HG02938 (cell line): Measurements from ENCODE around the gene SPSB4.
"Not testable (repeated sequence)": the region's sequence is repeated elsewhere in the genome, so short reads cannot be mapped to it uniquely, and the experiment has no call there.

Experiments
- ATAC-seq: cut with Tn5 transposase; IDR thresholded peaks from one replicate; pipeline ENCODE4 v1.9.1; 2021; ENCODE audit warnings: mild to moderate bottlenecking, moderate library complexity; ENCODE audit not compliant: unreplicated experiment

The SPSB4 gene

GRCh38 chr3:141050576-141051442, at the start of gene SPSB4:
TSS of gene SPSB4 (plus strand) at chr3:141051347. CDS start at chr3:141066105, 14,758 bp downstream.
- ATAC-seq, result no peak

GRCh38 chr3:141006344-141006743, 44.8 kb upstream of the SPSB4 start:
- no peak for ATAC-seq

- ATAC-seq, result no peak
These were observed 41.7 kb upstream of the SPSB4 start for GRCh38 chr3:141009496-141009895.

GRCh38 chr3:141011232-141011996, 39.7 kb upstream of the SPSB4 start:
- no peak for ATAC-seq

GRCh38 chr3:141011997-141012262, 39.2 kb upstream of the SPSB4 start:
- ATAC-seq, result no peak

GRCh38 chr3:141012571-141012970, 38.6 kb upstream of the SPSB4 start:
- ATAC-seq, result no peak

DNA sequence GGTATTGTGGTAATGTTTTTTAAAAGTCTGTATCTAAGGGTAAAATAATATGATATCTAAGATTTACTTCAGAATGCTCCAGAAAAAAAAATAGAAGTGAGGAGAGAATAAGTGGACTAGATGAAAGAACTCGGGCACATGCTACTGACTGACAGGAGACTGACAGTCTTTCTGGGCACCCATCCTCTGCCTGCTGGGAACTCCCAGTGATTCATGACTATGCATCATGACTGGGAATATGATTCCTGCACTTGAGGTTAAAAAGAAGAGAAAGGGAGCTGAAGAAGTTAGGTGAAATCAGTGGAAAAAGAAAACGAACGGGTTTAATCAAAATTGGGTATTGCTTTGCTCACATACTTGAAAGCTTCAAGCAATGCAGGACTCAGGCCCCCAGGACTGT, 35.7 kb upstream of the SPSB4 start:
- no peak for ATAC-seq

GRCh38 chr3:141017366-141018322, 33.5 kb upstream of the SPSB4 start:
- not testable (repeated sequence) for ATAC-seq

DNA sequence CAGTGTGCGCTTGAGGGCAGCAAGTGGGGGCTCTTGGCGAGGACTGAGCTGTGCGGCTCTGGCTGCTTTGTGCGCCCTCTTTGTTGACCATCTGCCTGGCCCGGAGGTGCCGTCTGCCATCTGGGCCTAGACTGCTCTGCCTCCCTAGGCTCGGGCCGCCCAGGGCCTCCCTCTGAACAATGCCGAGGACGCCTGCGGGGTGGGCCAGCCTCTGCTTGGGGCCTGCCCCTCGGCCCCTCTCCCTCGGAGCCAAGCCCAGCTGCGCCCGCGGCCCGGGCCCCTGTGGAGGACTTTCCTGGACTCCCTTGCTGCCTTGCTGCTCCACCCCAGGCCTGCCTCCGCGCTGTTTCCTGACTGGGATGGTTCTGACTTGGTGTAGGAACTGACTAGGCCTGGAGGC, 31.9 kb upstream of the SPSB4 start:
- ATAC-seq, result no peak

GRCh38 chr3:141020143-141020830, 30.9 kb upstream of the SPSB4 start:
- no peak for ATAC-seq

- no peak for ATAC-seq
These were observed 29.9 kb upstream of the SPSB4 start for GRCh38 chr3:141021261-141021660.

GRCh38 chr3:141030296-141030695, 20.9 kb upstream of the SPSB4 start:
- ATAC-seq, result no peak

DNA sequence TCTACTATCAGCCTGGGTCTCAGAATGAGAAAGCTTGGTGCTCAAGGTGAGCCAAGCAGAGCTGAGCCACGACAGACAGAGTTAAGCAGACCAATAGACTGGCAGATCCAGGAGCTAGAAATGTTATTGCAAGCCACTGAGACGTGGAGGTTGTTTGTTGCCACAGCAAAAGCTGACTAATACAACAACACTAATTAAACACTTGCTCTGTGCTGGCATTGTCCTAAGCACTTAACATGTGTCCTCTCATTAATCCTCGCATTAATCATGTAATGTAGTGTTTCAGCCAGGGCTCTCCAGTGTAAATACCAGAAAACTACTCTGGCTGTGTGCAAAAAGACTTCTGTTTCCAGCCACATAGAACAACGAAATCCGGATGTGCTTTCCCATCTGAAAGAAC, 11.6 kb upstream of the SPSB4 start:
- no peak for ATAC-seq

DNA sequence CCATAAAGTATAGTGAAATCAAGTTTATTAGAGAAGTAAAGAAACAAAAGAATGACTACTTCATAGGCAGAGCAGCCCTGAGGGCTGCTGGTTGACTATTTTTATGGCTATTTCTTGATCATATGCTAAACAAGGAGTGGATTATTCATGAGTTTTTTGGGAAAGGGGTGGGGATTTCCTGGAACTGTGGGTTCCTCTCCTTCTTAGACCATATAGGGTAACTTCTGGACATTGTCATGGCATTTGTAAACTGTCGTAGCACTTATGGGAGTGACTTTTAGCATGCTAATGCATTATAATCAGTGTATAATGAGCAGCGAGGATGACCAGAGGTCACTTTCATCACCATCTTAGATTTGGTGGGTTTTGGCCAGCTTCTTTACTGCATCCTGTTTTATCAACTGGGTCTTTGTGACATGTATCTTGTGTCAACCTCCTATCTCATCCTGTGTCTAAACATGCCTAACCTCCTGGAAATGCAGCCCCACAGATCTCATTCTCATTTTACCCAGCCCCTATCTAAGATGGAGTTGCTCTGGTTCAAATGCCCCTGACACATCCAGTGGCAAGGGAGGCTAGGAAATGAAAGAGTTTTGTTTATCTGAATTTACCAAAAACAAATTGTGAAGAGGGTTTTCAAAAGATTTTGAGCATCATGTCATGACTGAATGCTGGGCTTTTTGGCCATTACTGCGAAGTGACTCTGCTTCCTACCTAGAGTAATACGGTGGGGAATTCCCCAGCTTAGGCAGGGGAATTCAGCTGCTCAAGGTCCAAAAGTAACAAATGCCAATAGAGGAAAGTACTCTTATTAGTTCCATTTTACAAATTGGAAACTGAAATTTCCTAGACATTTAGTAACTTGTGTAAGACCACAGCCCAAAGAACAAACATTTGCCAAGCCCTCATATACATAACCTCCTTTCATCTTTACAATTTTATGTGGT, 6.2 kb upstream of the SPSB4 start:
- no peak for ATAC-seq

DNA sequence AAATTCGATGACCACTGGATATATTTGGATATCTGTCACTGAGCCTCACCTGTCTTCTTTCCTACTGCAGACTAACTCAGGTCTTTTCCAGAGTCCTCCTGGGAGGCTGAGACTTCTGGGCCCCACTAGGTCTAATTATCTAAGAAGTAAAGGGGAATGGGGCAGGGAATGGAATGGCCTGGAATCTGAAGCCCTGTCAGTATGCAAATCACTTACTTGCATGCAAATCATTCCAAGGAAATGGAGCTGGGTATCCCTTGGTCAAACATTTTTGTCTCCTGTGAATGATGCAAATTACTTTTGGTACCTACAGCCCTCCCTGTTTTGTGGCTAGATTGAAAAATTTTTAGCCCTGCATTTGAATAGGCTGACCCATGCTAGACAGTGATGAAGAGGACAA, 5.3 kb upstream of the SPSB4 start:
- ATAC-seq, result no peak

- ATAC-seq, result no peak
These were observed 4.0 kb upstream of the SPSB4 start for GRCh38 chr3:141047168-141047567.

DNA sequence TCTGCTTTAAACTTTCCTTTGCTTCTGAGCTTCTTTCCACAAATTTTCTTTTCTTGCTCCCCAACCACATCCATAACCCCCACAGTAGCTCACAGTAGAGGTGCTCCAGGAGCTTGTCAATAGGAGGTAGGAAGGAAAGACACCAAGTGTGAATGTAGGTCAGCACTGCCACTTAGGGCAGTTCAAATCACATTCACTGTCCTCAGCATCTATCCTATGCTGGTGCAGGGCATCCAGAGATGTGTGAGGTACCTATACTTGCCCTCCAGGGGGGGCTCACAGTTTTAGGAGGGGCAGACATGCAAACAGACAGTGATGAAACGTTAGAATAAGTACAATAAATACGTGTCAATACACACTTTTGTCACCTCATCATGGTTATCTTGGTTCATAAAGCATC, 1.5 kb upstream of the SPSB4 start:
- no peak for ATAC-seq

DNA sequence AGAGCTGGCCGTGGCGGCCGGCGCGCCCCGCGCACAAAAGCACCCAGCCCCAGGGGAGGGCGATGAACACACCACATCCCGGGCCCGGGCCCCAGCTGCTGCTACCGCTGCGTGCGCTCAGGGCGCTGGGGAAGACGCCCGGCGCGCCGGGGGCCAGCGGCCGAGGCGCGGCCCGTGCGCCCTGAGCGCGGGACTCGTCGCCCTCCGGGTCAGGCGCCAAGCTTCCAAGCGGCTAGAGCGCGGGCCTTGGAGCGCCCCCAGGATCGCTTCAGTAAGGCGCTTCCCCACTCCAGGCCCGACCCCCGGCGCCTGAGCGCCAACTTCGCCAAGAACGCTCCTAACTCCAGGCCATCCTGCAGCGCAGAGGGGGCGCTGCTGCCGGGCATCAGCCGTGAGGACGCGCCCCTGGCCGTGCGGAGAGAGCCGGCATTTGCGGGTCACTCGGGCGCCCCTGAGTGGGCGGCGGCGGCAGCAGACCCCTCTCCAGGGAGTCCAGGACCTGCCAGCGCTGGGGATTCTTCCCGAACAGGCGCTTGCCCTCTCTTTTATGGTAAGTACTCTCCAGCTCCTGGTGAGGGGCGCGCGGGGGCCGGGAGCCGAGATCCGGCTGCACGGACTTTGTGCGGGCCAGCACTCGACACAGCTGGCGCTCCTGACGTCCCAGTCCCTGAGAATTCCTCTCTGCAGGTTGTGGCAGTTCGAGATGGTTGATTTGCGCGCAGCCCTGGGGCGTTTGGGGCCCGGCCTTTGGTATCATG, 475 bp downstream of the SPSB4 start:
- no peak for ATAC-seq
